Measurements from ENCODE around the gene EXOC6B.

GRCh38 chr2:72293620-72294019 lies 532.2 kb downstream of the EXOC6B start:
- TF ChIP-seq CTCF (IDR thresholded peaks at IDR 0.05) (no peak), POLR2A (IDR thresholded peaks at IDR 0.05) (no peak)
